Skeletal muscle cell (primary cell): Measurements from ENCODE around the gene AMIGO2.

Experiments
- DNase-seq: peaks from one replicate; pipeline ENCODE4 v3.0.0-alpha.2; 2010; ENCODE audit warnings: low read depth
- H3K4me3 ChIP-seq: 2 replicates; pipeline ENCODE4 v1.5.1; 2011; ENCODE audit warnings: low read depth, mild to moderate bottlenecking, control low read depth, low read length, moderate library complexity

Gene AMIGO2

GRCh38 chr12:47099610-47100009, 19.9 kb upstream of the AMIGO2 start:
- no peak overlapping the region for H3K4me3 ChIP-seq
- no peak for DNase-seq

GRCh38 chr12:47098099-47098498, 18.3 kb upstream of the AMIGO2 start:
- H3K4me3 ChIP-seq: no peak overlapping the region
- DNase-seq: no peak

- DNase-seq: no peak
- H3K4me3 ChIP-seq: no peak overlapping the region
These were observed 17.6 kb upstream of the AMIGO2 start for GRCh38 chr12:47097276-47097896.

- H3K4me3 ChIP-seq: no peak overlapping the region
These were observed 15.9 kb upstream of the AMIGO2 start for GRCh38 chr12:47095446-47096236.

GRCh38 chr12:47094804-47095203, 15.0 kb upstream of the AMIGO2 start:
- no peak overlapping the region for H3K4me3 ChIP-seq
- no peak for DNase-seq

More at GRCh38 chr12:47095446-47096236, 15.9 kb upstream of the AMIGO2 start:
- DNase-seq: no peak

GRCh38 chr12:47091009-47091408, 11.2 kb upstream of the AMIGO2 start:
- H3K4me3 ChIP-seq: no peak overlapping the region
- DNase-seq: no peak

GRCh38 chr12:47088021-47088944, 8.5 kb upstream of the AMIGO2 start:
- DNase-seq: no peak
- H3K4me3 ChIP-seq: no peak overlapping the region

GRCh38 chr12:47087088-47087688, 7.4 kb upstream of the AMIGO2 start:
- DNase-seq: no peak
- H3K4me3 ChIP-seq: no peak overlapping the region

- H3K4me3 ChIP-seq: no peak overlapping the region
- DNase-seq: no peak
These were observed 6.1 kb upstream of the AMIGO2 start for GRCh38 chr12:47085815-47086252.

GRCh38 chr12:47084172-47084571, 4.4 kb upstream of the AMIGO2 start:
- no peak for DNase-seq
- no peak overlapping the region for H3K4me3 ChIP-seq

- peak; percentile 85 for DNase-seq
- no peak overlapping the region for H3K4me3 ChIP-seq
These were observed 3.2 kb upstream of the AMIGO2 start for GRCh38 chr12:47082796-47083621.

- no peak for DNase-seq
- H3K4me3 ChIP-seq: no peak overlapping the region
These were observed 2.5 kb upstream of the AMIGO2 start for GRCh38 chr12:47082283-47082682.

GRCh38 chr12:47080725-47081502, 1.2 kb upstream of the AMIGO2 start:
- peak overlapping the region; percentile 73 for H3K4me3 ChIP-seq
- DNase-seq: no peak

- DNase-seq: no peak
- H3K4me3 ChIP-seq: peak overlapping the region; percentile 73
These were observed 394 bp upstream of the AMIGO2 start for GRCh38 chr12:47079981-47080724.

- H3K4me3 ChIP-seq: peak overlapping the region; percentile 73
- no peak for DNase-seq
These were observed 859 bp downstream of the AMIGO2 start for GRCh38 chr12:47078733-47079467.

GRCh38 chr12:47078086-47078395, 1.7 kb downstream of the AMIGO2 start:
- DNase-seq: no peak
- peak overlapping the region; percentile 73 for H3K4me3 ChIP-seq
